Uterus (tissue), 2 donors: ENCODE results near the gene TRABD2B.

Experiments used
- CTCF ChIP-seq, 4 experiments: fragments of 200-600 bp in 2 of 4; fragments of 450-650 bp in 2 of 4; sonication (generic) in 2 of 4; IDR thresholded peaks; one replicate each; pipeline ENCODE4 v1.5.1; 2016 to 2019; ENCODE audit warnings: antibody characterized with exemption in 4 of 4, mild to moderate bottlenecking in 2 of 4, moderate library complexity in 1 of 4
- POLR2A ChIP-seq, 2 donors: fragments of 450-650 bp; IDR thresholded peaks; one replicate each; pipeline ENCODE4 v1.6.1; 2016; ENCODE audit warnings: antibody characterized with exemption in 2 of 2, mild to moderate bottlenecking in 1 of 2, moderate library complexity in 1 of 2

- no peak for TF ChIP-seq CTCF (IDR thresholded peaks at IDR 0.05)
- TF ChIP-seq POLR2A (IDR thresholded peaks at IDR 0.05) = no peak
These were observed 125.3 kb downstream of the TRABD2B start for GRCh38 chr1:47871799-47872353.
